Measurements from ENCODE around the gene FOXRED2. TPM values are rescaled to one million over a fixed set of nuclear protein-coding genes. Genes with fewer than 3 reads are reported as not detected.

The FOXRED2 gene
- total RNA-seq, 1 experiment from 2014 or later: 34.4 TPM

DNA sequence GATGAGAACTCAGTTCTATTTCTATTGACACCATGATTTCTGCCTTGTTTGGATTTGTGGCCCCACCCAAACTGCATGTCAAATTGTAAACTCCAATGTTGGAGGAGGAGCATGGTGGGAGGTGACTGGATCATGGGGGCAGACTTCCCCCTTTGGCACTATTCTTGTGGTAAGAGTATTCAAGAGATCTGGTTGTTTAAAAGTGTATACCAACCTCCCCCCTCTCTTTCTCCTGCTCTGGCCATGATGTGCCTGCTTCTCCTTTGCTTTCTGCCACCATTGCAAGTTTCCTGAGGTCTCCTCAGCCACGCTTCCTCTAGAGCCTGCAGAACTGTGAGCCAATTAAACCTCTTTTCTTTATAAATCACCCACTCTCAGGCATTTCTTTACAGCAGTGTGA lies 7.9 kb upstream of the FOXRED2 start:
- Histone ChIP-seq H3K79me1 (ENCODE audit: insufficient read depth, low read depth, low read length, poor library complexity, severe bottlenecking) (no peaks in the 10 kb centered on the region), H2BK120ac (ENCODE audit: low read depth, low read length, poor library complexity, severe bottlenecking) (no peak overlapping the region), H3K9me3 (ENCODE audit: control insufficient read depth, low read depth, low read length) (no peaks in the 10 kb centered on the region), H4K91ac (ENCODE audit: insufficient read length, low read depth, low read length) (no peak overlapping the region), H2AFZ (ENCODE audit: low read length) (no peak overlapping the region), H2BK5ac (ENCODE audit: insufficient read length, low read length) (no peak overlapping the region), H3K27me3 (ENCODE audit: insufficient read depth, low read length) (no peaks in the 10 kb centered on the region), H2AK5ac (ENCODE audit: insufficient read length, low read length) (no peak overlapping the region), H3K56ac (ENCODE audit: insufficient read length, low read depth, low read length) (no peak overlapping the region), H3K9ac (ENCODE audit: extremely low read depth, insufficient read length, low read length) (no peak overlapping the region), H3K4ac (ENCODE audit: low read depth, low read length) (no peak overlapping the region), H3K27ac (ENCODE audit: insufficient read length, low read depth, low read length) (no peak overlapping the region), H3T11ph (ENCODE audit: low read length) (no peak overlapping the region), H2BK15ac (ENCODE audit: low read depth, low read length) (no peak overlapping the region), H3K4me2 (ENCODE audit: insufficient read depth, insufficient read length, low read length) (no peak overlapping the region), H2BK12ac (ENCODE audit: insufficient read length, low read depth, low read length) (no peak overlapping the region), H4K20me1 (ENCODE audit: control insufficient read depth, insufficient read depth, insufficient read length) (no peaks in the 10 kb centered on the region), H3K18ac (ENCODE audit: insufficient read length, low read depth, low read length) (no peak overlapping the region), H3K79me2 (ENCODE audit: insufficient read depth, low read length) (no peaks in the 10 kb centered on the region), H3K4me1 (ENCODE audit: insufficient read depth, low read length) (no peaks in the 10 kb centered on the region), H2BK20ac (ENCODE audit: low read depth, low read length, poor library complexity, severe bottlenecking) (no peak overlapping the region), H3K14ac (ENCODE audit: insufficient read depth, low read length) (no peak overlapping the region), H4K5ac (ENCODE audit: insufficient read length, low read depth, low read length) (no peak overlapping the region), H3K23ac (ENCODE audit: insufficient read length, low read depth, low read length) (no peak overlapping the region), H3K23me2 (ENCODE audit: insufficient read length, low read depth, low read length, poor library complexity, severe bottlenecking) (no peaks in the 10 kb centered on the region), H4K8ac (replicated peaks; ENCODE audit: insufficient read length, low read depth, low read length) (no peak overlapping the region)
- TF ChIP-seq, protein P1, sequence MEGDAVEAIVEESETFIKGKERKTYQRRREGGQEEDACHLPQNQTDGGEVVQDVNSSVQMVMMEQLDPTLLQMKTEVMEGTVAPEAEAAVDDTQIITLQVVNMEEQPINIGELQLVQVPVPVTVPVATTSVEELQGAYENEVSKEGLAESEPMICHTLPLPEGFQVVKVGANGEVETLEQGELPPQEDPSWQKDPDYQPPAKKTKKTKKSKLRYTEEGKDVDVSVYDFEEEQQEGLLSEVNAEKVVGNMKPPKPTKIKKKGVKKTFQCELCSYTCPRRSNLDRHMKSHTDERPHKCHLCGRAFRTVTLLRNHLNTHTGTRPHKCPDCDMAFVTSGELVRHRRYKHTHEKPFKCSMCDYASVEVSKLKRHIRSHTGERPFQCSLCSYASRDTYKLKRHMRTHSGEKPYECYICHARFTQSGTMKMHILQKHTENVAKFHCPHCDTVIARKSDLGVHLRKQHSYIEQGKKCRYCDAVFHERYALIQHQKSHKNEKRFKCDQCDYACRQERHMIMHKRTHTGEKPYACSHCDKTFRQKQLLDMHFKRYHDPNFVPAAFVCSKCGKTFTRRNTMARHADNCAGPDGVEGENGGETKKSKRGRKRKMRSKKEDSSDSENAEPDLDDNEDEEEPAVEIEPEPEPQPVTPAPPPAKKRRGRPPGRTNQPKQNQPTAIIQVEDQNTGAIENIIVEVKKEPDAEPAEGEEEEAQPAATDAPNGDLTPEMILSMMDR (conservative IDR thresholded peaks at IDR 0.05): no peak
- peaks cover 74 to 95% (median 92%) of the 10 kb centered on the region in 3 experiments for H3K36me3 Mint-ChIP-seq (ENCODE audit: insufficient read depth in 1 of 3, low read depth in 3 of 3)
- H3K4me1 Mint-ChIP-seq: no peaks in the 10 kb centered on the region
- no peak for DNase-seq
- no peaks in the 10 kb centered on the region for H3K27me3 Mint-ChIP-seq (ENCODE audit: low read depth)
- H3K9me3 Mint-ChIP-seq: no peaks in the 10 kb centered on the region
- no peak overlapping the region for H3K27ac Mint-ChIP-seq
- no CpG with 5 or more reads among the region's 1 CpG for WGBS (ENCODE audit: extremely low coverage, insufficient read length, low lambda C conversion rate)
- H3K4me3 Mint-ChIP-seq: no peak overlapping the region

All from H9 (cell line).